ENCODE results near the gene PITPNC1.
"Not testable (repeated sequence)": the region's sequence is repeated elsewhere in the genome, so short reads cannot be mapped to it uniquely, and the experiment has no call there.

Gene PITPNC1

DNA sequence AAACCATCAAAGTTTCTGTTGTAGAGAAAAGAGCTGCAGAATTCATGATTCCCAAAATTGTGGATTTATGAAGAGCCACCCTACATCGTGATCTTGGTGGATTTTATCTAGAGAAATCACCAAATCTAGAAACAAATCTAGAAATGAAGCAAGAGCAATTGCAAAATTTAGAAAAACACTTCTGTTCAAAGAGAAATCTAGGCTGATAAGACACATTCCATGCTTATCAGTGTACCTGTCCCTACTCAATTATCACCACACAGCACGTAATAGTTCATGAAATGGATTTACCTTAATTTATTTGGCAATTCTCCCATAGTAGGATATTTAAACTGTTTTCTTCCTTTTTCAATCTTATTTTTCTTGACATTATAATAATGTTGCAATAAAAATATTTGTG is 246.7 kb downstream of the PITPNC1 start:
- no peak overlapping the region for H3K4me3 ChIP-seq (ENCODE audit: low read depth, low read length)
- no peak for TF ChIP-seq CTCF (IDR thresholded peaks at IDR 0.05; ENCODE audit: insufficient read depth, low read depth, low read length, missing control alignments)
- no peak for DNase-seq (ENCODE audit: low read depth)

DNA sequence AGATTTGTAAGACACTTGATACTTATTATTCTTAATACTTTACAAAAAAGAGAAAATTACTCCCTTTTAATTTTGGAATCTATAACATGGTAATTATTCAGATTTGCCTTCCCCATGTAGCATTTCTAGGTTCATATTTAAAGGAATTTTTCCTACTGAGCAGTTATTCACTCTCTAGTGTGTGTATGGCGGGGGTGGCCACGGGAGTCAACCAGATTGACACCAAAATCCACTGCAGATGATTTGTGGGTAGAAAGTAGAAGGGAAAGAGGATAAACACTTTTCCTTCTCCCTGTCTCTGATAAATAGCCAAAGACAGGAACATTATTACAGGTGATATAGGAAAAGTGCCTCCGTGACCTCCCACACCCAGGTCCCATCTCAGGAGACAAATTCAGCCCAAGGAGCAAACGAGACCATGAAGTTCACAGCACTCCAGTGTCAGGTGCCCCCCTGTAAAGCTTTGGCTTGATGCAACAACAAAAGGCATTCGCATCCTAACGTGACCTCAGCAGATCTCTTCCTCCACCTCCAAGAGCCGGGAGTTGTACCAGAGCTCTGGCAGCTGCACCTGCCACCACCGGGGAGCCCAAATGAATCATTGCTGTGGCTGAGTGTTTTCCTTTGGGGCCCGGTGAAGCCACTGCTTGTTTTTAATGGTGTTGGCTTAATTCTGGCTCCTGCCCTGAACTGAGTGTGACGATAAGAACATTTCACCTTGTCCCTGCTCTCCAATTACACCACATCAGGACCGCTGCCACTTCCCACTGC is 248.0 kb downstream of the PITPNC1 start:
- no peak for TF ChIP-seq CTCF (IDR thresholded peaks at IDR 0.05; ENCODE audit: insufficient read depth, low read depth, low read length, missing control alignments)
- H3K4me3 ChIP-seq (ENCODE audit: low read depth, low read length), result no peak overlapping the region
- DNase-seq (ENCODE audit: low read depth), result no peak

- TF ChIP-seq CTCF (IDR thresholded peaks at IDR 0.05; ENCODE audit: insufficient read depth, low read depth, low read length, missing control alignments), result no peak
- DNase-seq (ENCODE audit: low read depth), result no peak
- no peak overlapping the region for H3K4me3 ChIP-seq (ENCODE audit: low read depth, low read length)
Measured at GRCh38 chr17:67625971-67626370, 248.9 kb downstream of the PITPNC1 start.

GRCh38 chr17:67628580-67629013 is 251.5 kb downstream of the PITPNC1 start:
- peak; percentile 80 for DNase-seq (ENCODE audit: low read depth)
- H3K4me3 ChIP-seq (ENCODE audit: low read depth, low read length), result no peak overlapping the region
- peak; percentile 39 for TF ChIP-seq CTCF (IDR thresholded peaks at IDR 0.05; ENCODE audit: insufficient read depth, low read depth, low read length, missing control alignments)

DNA sequence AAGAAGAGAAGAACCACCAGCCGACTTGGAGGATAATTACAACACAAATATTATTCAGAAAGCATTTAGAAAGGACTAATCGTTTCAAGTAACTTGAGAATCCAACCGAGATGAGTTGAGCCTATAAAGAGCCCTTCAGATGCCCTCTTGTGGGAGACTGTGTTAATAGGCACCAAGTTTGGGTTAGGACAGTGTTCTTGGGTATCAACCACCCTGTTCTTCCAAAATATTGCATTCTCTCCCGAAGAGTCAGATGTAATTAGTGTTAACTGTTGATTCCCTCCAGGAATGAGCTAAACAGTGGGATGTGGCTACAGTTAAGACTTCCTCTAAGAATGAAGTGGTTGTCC is 252.9 kb downstream of the PITPNC1 start:
- peak; percentile 74 for DNase-seq (ENCODE audit: low read depth)
- peak; percentile 52 for TF ChIP-seq CTCF (IDR thresholded peaks at IDR 0.05; ENCODE audit: insufficient read depth, low read depth, low read length, missing control alignments)
- H3K4me3 ChIP-seq (ENCODE audit: low read depth, low read length), result no peak overlapping the region

DNA sequence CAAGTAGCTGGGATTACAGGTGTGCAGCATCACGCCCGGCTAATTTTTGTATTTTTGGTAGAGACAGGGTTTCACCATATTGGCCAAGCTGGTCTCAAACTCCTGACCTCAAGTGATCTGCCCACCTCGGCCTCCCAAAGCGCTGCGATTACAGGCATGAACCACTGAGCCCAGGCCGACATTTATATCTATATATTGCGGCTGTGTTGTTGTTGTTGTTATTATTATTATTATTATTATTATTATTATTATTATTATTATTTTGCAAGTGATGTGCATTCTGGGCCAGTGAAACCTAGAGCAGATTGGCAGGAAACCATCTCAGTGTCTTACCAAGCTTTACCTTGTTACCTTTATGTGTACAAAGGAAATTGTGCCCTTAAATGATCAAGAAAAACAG is 253.8 kb downstream of the PITPNC1 start:
- DNase-seq (ENCODE audit: low read depth); H3K4me3 ChIP-seq (ENCODE audit: low read depth, low read length): not testable (repeated sequence)

- DNase-seq (ENCODE audit: low read depth), result no peak
Measured at GRCh38 chr17:67632141-67632540, 255.1 kb downstream of the PITPNC1 start.

More at GRCh38 chr17:67632141-67632540, 255.1 kb downstream of the PITPNC1 start:
- H3K4me3 ChIP-seq (ENCODE audit: low read depth, low read length), result no peak overlapping the region
- no peak for TF ChIP-seq CTCF (IDR thresholded peaks at IDR 0.05; ENCODE audit: insufficient read depth, low read depth, low read length, missing control alignments)
